H1 (cell line): ENCODE measurements around the gene CELF4. TPM values are rescaled to one million over a fixed set of nuclear protein-coding genes. Genes with fewer than 3 reads are reported as not detected.

Experiments
- CTCF ChIA-PET: fragments of 300-600 bp; sonication (Branson Sonifier 250); formaldehyde crosslinking; loops from one replicate; lab custom pipeline; 2021; ENCODE audit not compliant: partially characterized antibody; lab: Charles Lee
- POLR2A ChIA-PET: fragments of 300-600 bp; sonication (Branson Sonifier 250); formaldehyde crosslinking; loops from one replicate; lab custom pipeline; 2021; ENCODE audit warnings: inconsistent platforms; ENCODE audit not compliant: partially characterized antibody; lab: Charles Lee
- DNase-seq, 2 experiments: peaks; one replicate each; pipeline versions ENCODE4 v3.0.0 to v3.0.0-alpha.2; 2010 to 2022; ENCODE audit warnings: low spot score in 2 of 2, low read depth in 1 of 2, mixed read lengths in 1 of 2
- FAIRE-seq: peaks from 2 replicates; lab custom pipeline; 2011; peaks lifted over from hg19 to GRCh38; lab: Jason Lieb, UNC
- H2AFZ ChIP-seq: 2 replicates; pipeline ENCODE4 v1.8.1; 2012; ENCODE audit warnings: low read length, inconsistent platforms
- H2AK5ac ChIP-seq: 2 replicates; pipeline ENCODE4 v1.6.1; 2013; ENCODE audit warnings: low read depth, low read length
- H2BK120ac ChIP-seq: replicated peaks from 2 replicates; pipeline ENCODE3; 2013; ENCODE audit warnings: low read depth, low read length, inconsistent platforms
- H2BK12ac ChIP-seq: 2 replicates; pipeline ENCODE4 v1.6.1; 2013; ENCODE audit warnings: low read depth, low read length
- H2BK15ac ChIP-seq: 2 replicates; pipeline ENCODE4 v1.6.1; 2013; ENCODE audit warnings: low read length
- H2BK20ac ChIP-seq: 2 replicates; pipeline ENCODE4 v1.6.1; 2013; ENCODE audit warnings: low read length
- H2BK5ac ChIP-seq: 2 replicates; pipeline ENCODE4 v1.6.1; 2013; ENCODE audit warnings: low read depth, low read length
- H3K14ac ChIP-seq: 2 replicates; pipeline ENCODE4 v1.6.1; 2013; ENCODE audit warnings: inconsistent platforms; ENCODE audit not compliant: insufficient read length
- H3K18ac ChIP-seq: 2 replicates; pipeline ENCODE4 v1.6.1; 2013; ENCODE audit warnings: low read length; ENCODE audit errors: extremely low read depth
- H3K23ac ChIP-seq: 2 replicates; pipeline ENCODE4 v1.6.1; 2013; ENCODE audit warnings: inconsistent platforms; ENCODE audit not compliant: insufficient read length
- H3K23me2 ChIP-seq: 2 replicates; pipeline ENCODE4 v1.6.1; 2013; ENCODE audit warnings: low read depth, low read length
- H3K27ac ChIP-seq: 2 replicates; pipeline ENCODE4 v1.6.1; 2011; ENCODE audit warnings: low read depth, low read length, inconsistent platforms
- H3K27me3 ChIP-seq, 4 experiments: replicated peaks in 1 of 4; 1 replicate in 1 of 4; 2 replicates in 3 of 4; pipeline versions ENCODE4 v1.6.1 to v1.8.1; 2011 to 2013; ENCODE audit warnings: low read length in 3 of 4, mild to moderate bottlenecking in 3 of 4, inconsistent platforms in 2 of 4, mixed read lengths in 2 of 4, moderate library complexity in 1 of 4; ENCODE audit not compliant: control insufficient read depth in 3 of 4, insufficient read depth in 3 of 4; ENCODE audit errors: extremely low read depth in 1 of 4
- H3K36me3 ChIP-seq, 4 experiments: 2 replicates each; pipeline versions ENCODE4 v1.6.1 to v1.8.1; 2011 to 2013; ENCODE audit warnings: mild to moderate bottlenecking in 4 of 4, low read length in 3 of 4, moderate library complexity in 2 of 4, control low read depth in 1 of 4, inconsistent platforms in 1 of 4; ENCODE audit not compliant: insufficient read depth in 4 of 4, control insufficient read depth in 2 of 4
- H3K4ac ChIP-seq: replicated peaks from 2 replicates; pipeline ENCODE3; 2013; ENCODE audit warnings: low read length, low read depth, mixed read lengths, inconsistent platforms; ENCODE audit not compliant: insufficient read length
- H3K4me1 ChIP-seq, 4 experiments: replicated peaks in 1 of 4; 1 replicate in 1 of 4; 2 replicates in 3 of 4; pipeline versions ENCODE4 v1.6.1 to v1.8.1; 2011 to 2013; ENCODE audit warnings: low read length in 3 of 4, inconsistent platforms in 2 of 4, mixed read lengths in 1 of 4; ENCODE audit not compliant: insufficient read depth in 4 of 4, control insufficient read depth in 3 of 4
- H3K4me2 ChIP-seq, 2 experiments: 2 replicates each; pipeline versions ENCODE4 v1.6.1 to v1.8.1; 2011 to 2013; ENCODE audit warnings: low read depth in 2 of 2, low read length in 2 of 2, control low read depth in 1 of 2, inconsistent platforms in 1 of 2, mild to moderate bottlenecking in 1 of 2; ENCODE audit not compliant: insufficient read depth in 1 of 2
- H3K4me3 ChIP-seq, 4 experiments: fragments of 200-600, 300-600 bp in 1 of 4; sonication (generic), shearing (Covaris generic), sonication (Bioruptor Twin) in 1 of 4; 2 replicates each; pipeline versions ENCODE4 v1.5.1 to v1.8.1; 2011 to 2016; ENCODE audit warnings: low read length in 4 of 4, low read depth in 3 of 4, control low read depth in 2 of 4, inconsistent platforms in 2 of 4, mild to moderate bottlenecking in 2 of 4, mixed read lengths in 1 of 4, moderate library complexity in 1 of 4; ENCODE audit not compliant: insufficient read depth in 2 of 4; ENCODE audit errors: extremely low read depth in 1 of 4
- H3K56ac ChIP-seq: replicated peaks from 2 replicates; pipeline ENCODE3; 2013; ENCODE audit warnings: low read depth, mild to moderate bottlenecking, mixed read lengths, low read length, inconsistent platforms; ENCODE audit not compliant: insufficient read length
- H3K79me1 ChIP-seq: 2 replicates; pipeline ENCODE4 v1.6.1; 2013; ENCODE audit warnings: low read depth, low read length, control low read depth
- H3K79me2 ChIP-seq, 2 experiments: 2 replicates each; pipeline versions ENCODE4 v1.6.1 to v1.8.1; 2012 to 2013; ENCODE audit warnings: low read length in 2 of 2, mild to moderate bottlenecking in 2 of 2, inconsistent platforms in 1 of 2; ENCODE audit not compliant: insufficient read depth in 2 of 2, control insufficient read depth in 1 of 2
- H3K9ac ChIP-seq, 4 experiments: replicated peaks in 1 of 4; 1 replicate in 1 of 4; 2 replicates in 3 of 4; pipeline versions ENCODE4 v1.6.1 to v1.8.1; 2011 to 2013; ENCODE audit warnings: low read depth in 3 of 4, low read length in 3 of 4, control low read depth in 2 of 4, mild to moderate bottlenecking in 2 of 4, moderate library complexity in 2 of 4, inconsistent platforms in 1 of 4; ENCODE audit errors: extremely low read depth in 1 of 4
- H3K9me3 ChIP-seq, 2 experiments: 2 replicates each; pipeline versions ENCODE4 v1.6.1 to v1.8.1; 2012 to 2013; ENCODE audit warnings: mild to moderate bottlenecking in 2 of 2, moderate library complexity in 2 of 2, control low read depth in 1 of 2, inconsistent platforms in 1 of 2, low read depth in 1 of 2, low read length in 1 of 2, mixed read lengths in 1 of 2; ENCODE audit not compliant: insufficient read depth in 2 of 2
- H4K20me1 ChIP-seq, 2 experiments: replicated peaks in 1 of 2; 2 replicates each; pipeline versions ENCODE3 to v1.8.1; 2011 to 2013; ENCODE audit warnings: inconsistent platforms in 2 of 2, low read length in 2 of 2, mild to moderate bottlenecking in 1 of 2; ENCODE audit not compliant: insufficient read depth in 2 of 2, control insufficient read depth in 1 of 2
- H4K5ac ChIP-seq: 2 replicates; pipeline ENCODE4 v1.6.1; 2013; ENCODE audit warnings: low read length, low read depth, mixed read lengths, inconsistent platforms; ENCODE audit not compliant: insufficient read length
- H4K8ac ChIP-seq: 2 replicates; pipeline ENCODE4 v1.8.0; 2013; ENCODE audit warnings: mild to moderate bottlenecking, moderate library complexity, low read length, inconsistent platforms; ENCODE audit not compliant: insufficient read depth; ENCODE audit errors: extremely low read depth
- H4K91ac ChIP-seq: replicated peaks from 2 replicates; pipeline ENCODE3; 2013; ENCODE audit warnings: low read length, mixed read lengths, inconsistent platforms; ENCODE audit not compliant: insufficient read length
- CREB1 ChIP-seq: IDR thresholded peaks from 2 replicates; pipeline ENCODE4 v1.6.1; 2012; ENCODE audit warnings: inconsistent platforms
- KDM1A ChIP-seq: fragments of 200-600, 300-600 bp; sonication (generic); IDR thresholded peaks from 2 replicates; pipeline ENCODE4 v1.7.1; 2016; ENCODE audit warnings: mild to moderate bottlenecking, low read length, borderline replicate concordance
- TBP ChIP-seq: IDR thresholded peaks from 2 replicates; pipeline ENCODE4 v1.6.1; 2011; ENCODE audit warnings: low read depth, low read length, improper control_type of control experiment
- WGBS, 2 experiments: shearing (Covaris generic) in 1 of 2; methylation state at CpG; one replicate each; pipeline versions ENCODE4 v1.1.6 to v1.1.7; 2013 to 2015; ENCODE audit warnings: low lambda C conversion rate in 2 of 2, mixed read lengths in 2 of 2, inconsistent platforms in 1 of 2, low coverage in 1 of 2, missing lambda C conversion rate in 1 of 2; ENCODE audit not compliant: insufficient replicate concordance in 2 of 2, insufficient coverage in 1 of 2, insufficient read length in 1 of 2; ENCODE audit errors: extremely low coverage in 1 of 2, missing lambda C conversion rate in 1 of 2; 5-methylcytosine and 5-hydroxymethylcytosine counted together
- polyA plus RNA-seq, 7 experiments: library from polyadenylated mRNA; depleted of rRNA in 3 of 7; stranded (reverse) in 5 of 7; unstranded in 2 of 7; fragments of >200 nt in 5 of 7; fragments of 200-250 nt in 2 of 7; gene quantifications; 1 replicate in 5 of 7; 2 replicates in 1 of 7; 4 replicates in 1 of 7; pipeline versions ENCODE4 v1.2.1 to v1.2.3, GENCODE V29; 2011 to 2013; ENCODE audit warnings: missing spikeins in 2 of 7, mixed read lengths in 2 of 7
- total RNA-seq: library from RNA; stranded (reverse); fragmentation: NEBNext Ultra II Directional; extraction: Animal tissue kit (Norgen Biotek cat#: 25700); gene quantifications from 2 replicates; pipeline ENCODE4 v1.2.1, GENCODE V29; 2021

Gene CELF4
- total and polyA plus RNA-seq, 2 of the 8 experiments (the other 6 are each of a cell fraction or from before 2014, with no cell fraction given), result 1.6 to 3.4 TPM

DNA sequence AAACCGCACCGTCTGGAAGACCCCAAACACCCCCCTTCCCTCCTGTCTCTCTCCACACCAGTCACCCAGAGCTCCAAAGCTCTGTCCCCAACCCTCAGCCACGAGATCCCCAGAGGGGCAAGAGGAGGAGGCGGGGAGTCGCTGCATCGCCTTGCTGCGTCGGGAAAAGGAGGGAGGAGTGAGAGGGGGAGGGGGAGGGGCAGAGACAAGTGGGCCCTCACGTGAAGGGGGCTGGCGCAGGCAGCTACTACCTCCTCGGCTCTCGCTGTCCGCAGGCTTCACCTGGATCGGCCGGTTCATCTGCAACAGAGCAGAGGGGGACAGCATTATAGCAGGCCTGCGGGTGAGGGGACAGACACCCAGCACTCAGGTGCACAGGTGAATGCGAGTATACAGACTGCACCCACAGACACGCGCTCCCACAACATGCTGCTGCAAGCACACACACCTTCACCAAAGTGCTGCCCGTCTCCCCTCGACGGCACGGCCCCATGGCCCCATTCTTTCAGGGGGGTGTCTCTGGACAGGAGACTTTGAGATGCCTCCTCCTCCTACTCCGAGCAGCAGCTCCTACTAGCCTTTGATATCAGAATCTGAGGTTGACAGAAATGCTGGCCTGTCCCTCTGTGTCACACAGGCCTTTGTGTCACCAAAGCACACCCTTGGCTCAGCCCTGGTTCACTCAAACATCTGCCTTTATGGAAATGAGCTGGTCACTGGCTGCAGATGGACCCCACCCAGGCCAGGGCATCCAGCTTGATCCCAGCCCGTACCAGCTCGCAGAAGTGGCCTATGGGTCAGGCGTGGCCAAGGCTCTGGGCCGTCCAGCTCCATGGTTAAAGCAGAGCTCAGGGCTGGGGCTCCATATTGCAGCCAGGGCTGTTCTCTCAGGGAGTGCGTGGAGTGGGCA lies 243.8 kb downstream of the CELF4 start:
- H3K18ac ChIP-seq, result peak overlapping the region; percentile 48; the same call in 1 of the 2 replicates
- DNase-seq, result peak in 1 of 2 experiments; percentile 59
- H4K91ac ChIP-seq, result no peak overlapping the region
- ChIA-PET CTCF (interaction anchor here (0.5 to 7.8 kb wide), 62 partner anchors 8 to 388 kb away, joined by 3 to 111 read pairs (median 4); no protein-coding TSS in a partner anchor), POLR2A (no interaction called here)
- no peak overlapping the region for H2AFZ ChIP-seq
- peaks cover 0 to 10% (median 5%) of the 10 kb centered on the region in 4 experiments; a peak in 6 of 7 replicates for H3K4me1 ChIP-seq
- no peak overlapping the region for H3K27ac ChIP-seq
- H3K79me2 ChIP-seq, result no peaks in the 10 kb centered on the region
- no peak overlapping the region for H3K9ac ChIP-seq
- 72% methylated on average over 23 of the region's 29 CpGs; no CpG with 5 or more reads in 1 of the 2 experiments for WGBS, 2 experiments
- no peak for FAIRE-seq
- no peak overlapping the region for H4K5ac ChIP-seq
- no peak overlapping the region for H3K23ac ChIP-seq
- H3K4ac ChIP-seq, result no peak overlapping the region
- peaks cover 2% of the 10 kb centered on the region; the same call in 1 of the 2 replicates for H3K23me2 ChIP-seq
- no peak overlapping the region; a peak in 1 of 4 replicates for H3K4me2 ChIP-seq
- no peak overlapping the region; the same call in 1 of the 2 replicates for H4K8ac ChIP-seq
- H2BK5ac ChIP-seq, result no peak overlapping the region
- peaks cover 0 to 3% of the 10 kb centered on the region in 2 experiments for H4K20me1 ChIP-seq
- peak overlapping the region; percentile 77 for H2BK15ac ChIP-seq
- TF ChIP-seq CREB1, result no peak
- TF ChIP-seq KDM1A, result peak; percentile 61; the same call in 1 of the 2 replicates
- TF ChIP-seq TBP, result no peak
- H2BK20ac ChIP-seq, result 0 out of 2 replicates have a peak overlapping the region, but pooled peaks have one; percentile 72
- H3K36me3 ChIP-seq, result no peaks in the 10 kb centered on the region
- H2AK5ac ChIP-seq, result no peak overlapping the region
- H3K27me3 ChIP-seq, result no peaks in the 10 kb centered on the region
- H3K9me3 ChIP-seq, result no peaks in the 10 kb centered on the region
- H3K14ac ChIP-seq, result no peak overlapping the region
- no peak overlapping the region for H3K4me3 ChIP-seq
- H2BK12ac ChIP-seq, result no peak overlapping the region
- H3K79me1 ChIP-seq, result no peaks in the 10 kb centered on the region
- H2BK120ac ChIP-seq, result no peak overlapping the region
- H3K56ac ChIP-seq, result no peak overlapping the region
